Esophagus muscularis mucosa (tissue), 4 donors: ENCODE measurements around the gene KCTD16. TPM values are rescaled to one million over a fixed set of nuclear protein-coding genes. Genes with fewer than 3 reads are reported as not detected.

Experiments
- DNase-seq: peaks from one replicate; pipeline ENCODE4 v3.0.0-alpha.2; 2017; ENCODE audit errors: extremely low spot score
- H3K27ac ChIP-seq, 4 donors: fragments of 200-600 bp; sonication (generic); replicated peaks in 1 of 4; 1 replicate in 3 of 4; 2 replicates in 1 of 4; pipeline ENCODE4 v1.5.1; 2016 to 2019; ENCODE audit warnings: mild to moderate bottlenecking in 1 of 4
- H3K27me3 ChIP-seq, 4 donors: fragments of 200-600 bp; sonication (generic); one replicate each; pipeline versions ENCODE4 v1.5.1 to v1.6.0; 2016 to 2019
- H3K36me3 ChIP-seq, 4 donors: fragments of 200-600 bp; sonication (generic); one replicate each; pipeline ENCODE4 v1.5.1; 2016 to 2019
- H3K4me1 ChIP-seq, 4 donors: fragments of 200-600 bp; sonication (generic); one replicate each; pipeline ENCODE4 v1.5.1; 2016 to 2019
- H3K4me3 ChIP-seq, 4 donors: fragments of 200-600 bp; sonication (generic); 1 replicate in 2 of 4; 2 replicates in 2 of 4; pipeline ENCODE4 v1.5.1; 2016 to 2019; ENCODE audit warnings: mild to moderate bottlenecking in 4 of 4, moderate library complexity in 1 of 4
- H3K9me3 ChIP-seq, 4 donors: fragments of 200-600 bp; sonication (generic); 1 replicate in 3 of 4; 2 replicates in 1 of 4; pipeline ENCODE4 v1.5.1; 2016 to 2019
- CTCF ChIP-seq, 3 experiments: fragments of 200-600 bp in 2 of 3; fragments of 450-650 bp in 1 of 3; sonication (generic) in 2 of 3; IDR thresholded peaks; one replicate each; pipeline ENCODE4 v1.5.1; 2017 to 2019; ENCODE audit warnings: antibody characterized with exemption in 3 of 3, mild to moderate bottlenecking in 2 of 3, moderate library complexity in 1 of 3
- EP300 ChIP-seq: sonication (generic); formaldehyde crosslinking; IDR thresholded peaks from one replicate; pipeline ENCODE4 v1.6.1; 2017; ENCODE audit warnings: antibody characterized with exemption
- POLR2A ChIP-seq: fragments of 450-650 bp; IDR thresholded peaks from one replicate; pipeline ENCODE4 v1.6.1; 2017; ENCODE audit warnings: antibody characterized with exemption, moderate library complexity, mild to moderate bottlenecking, low read depth
- POLR2AphosphoS5 ChIP-seq, 2 donors: sonication (generic); formaldehyde crosslinking; IDR thresholded peaks; one replicate each; pipeline ENCODE4 v1.6.1; 2017; ENCODE audit warnings: antibody characterized with exemption in 2 of 2
- WGBS: methylation state at CpG from one replicate; pipeline ENCODE4 v1.1.5; 2018; 5-methylcytosine and 5-hydroxymethylcytosine counted together
- intact Hi-C: fragments of 100-400 bp; cut with DNase I; formaldehyde crosslinking; loops from one replicate; pipeline ENCODE4 v1.15.1; 2023
- total RNA-seq, 4 donors: library from RNA; depleted of rRNA; stranded (reverse); fragments of >200 nt; gene quantifications; one replicate each; pipeline versions ENCODE4 v1.1.0 to v1.2.1, GENCODE V29; 2016

The KCTD16 gene
- total RNA-seq, 4 donors from 2014 or later: under 0.01 to 0.11 (median under 0.01) TPM; not detected in 1

- Histone ChIP-seq H3K36me3 (no peaks in the 10 kb centered on the region), H3K4me1 (no peaks in the 10 kb centered on the region), H3K27me3 (no peaks in the 10 kb centered on the region), H3K4me3 (no peak overlapping the region), H3K9me3 (peaks cover 0 to 17% (median 7%) of the 10 kb centered on the region in 4 donors), H3K27ac (no peak overlapping the region)
- intact Hi-C loops: no loop called here
- DNase-seq: no peak
- no peak for TF ChIP-seq EP300
- TF ChIP-seq POLR2A: no peak
- TF ChIP-seq CTCF (IDR thresholded peaks at IDR 0.05): no peak
- no peak for TF ChIP-seq POLR2AphosphoS5 (IDR thresholded peaks at IDR 0.05)
These were observed 206.5 kb downstream of the KCTD16 start for GRCh38 chr5:144377207-144377606.

- no peak overlapping the region for H3K27ac ChIP-seq
- intact Hi-C loops: no loop called here
- 86% methylated on average over 5 of the region's 5 CpGs for WGBS
These were observed 208.0 kb downstream of the KCTD16 start for GRCh38 chr5:144378681-144379080.

GRCh38 chr5:144385597-144385996 lies 214.9 kb downstream of the KCTD16 start:
- peaks cover 0 to 12% (median 9%) of the 10 kb centered on the region in 4 donors for H3K9me3 ChIP-seq
- intact Hi-C loops: no loop called here
- H3K27ac ChIP-seq: no peak overlapping the region
- TF ChIP-seq EP300 (no peak), POLR2AphosphoS5 (IDR thresholded peaks at IDR 0.05) (no peak), POLR2A (no peak), CTCF (IDR thresholded peaks at IDR 0.05) (no peak)
- H3K36me3 ChIP-seq: no peaks in the 10 kb centered on the region
- no peak for DNase-seq
- no peaks in the 10 kb centered on the region for H3K27me3 ChIP-seq
- H3K4me1 ChIP-seq: no peaks in the 10 kb centered on the region
- WGBS: 55% methylated on average over 1 of the region's 1 CpG
- no peak overlapping the region for H3K4me3 ChIP-seq

More at GRCh38 chr5:144378681-144379080, 208.0 kb downstream of the KCTD16 start:
- Histone ChIP-seq H3K27me3 (no peaks in the 10 kb centered on the region), H3K4me3 (no peak overlapping the region), H3K9me3 (peaks cover 0 to 17% (median 9%) of the 10 kb centered on the region in 4 donors), H3K36me3 (no peaks in the 10 kb centered on the region), H3K4me1 (no peaks in the 10 kb centered on the region)
- DNase-seq: no peak
- TF ChIP-seq EP300 (no peak), POLR2A (no peak), CTCF (IDR thresholded peaks at IDR 0.05) (no peak), POLR2AphosphoS5 (IDR thresholded peaks at IDR 0.05) (no peak)

GRCh38 chr5:144386315-144386714 lies 215.6 kb downstream of the KCTD16 start:
- 77% methylated on average over 1 of the region's 1 CpG for WGBS
- DNase-seq: no peak
- no peaks in the 10 kb centered on the region for H3K27me3 ChIP-seq
- no peaks in the 10 kb centered on the region for H3K4me1 ChIP-seq
- peaks cover 0 to 5% (median 5%) of the 10 kb centered on the region in 4 donors for H3K9me3 ChIP-seq
- H3K36me3 ChIP-seq: no peaks in the 10 kb centered on the region
- no peak overlapping the region for H3K27ac ChIP-seq
- intact Hi-C loops: no loop called here
- TF ChIP-seq CTCF (IDR thresholded peaks at IDR 0.05) (no peak), EP300 (no peak), POLR2AphosphoS5 (IDR thresholded peaks at IDR 0.05) (no peak), POLR2A (no peak)
- no peak overlapping the region for H3K4me3 ChIP-seq

- H3K27ac ChIP-seq: no peak overlapping the region
- TF ChIP-seq POLR2A (no peak), CTCF (IDR thresholded peaks at IDR 0.05) (peak in 1 of 3 experiments; percentile 6)
- no peaks in the 10 kb centered on the region for H3K9me3 ChIP-seq
- no peaks in the 10 kb centered on the region for H3K27me3 ChIP-seq
- intact Hi-C loops: no loop called here
- DNase-seq: no peak
- 12% methylated on average over 1 of the region's 1 CpG for WGBS
- no peak overlapping the region for H3K4me3 ChIP-seq
- H3K36me3 ChIP-seq: no peaks in the 10 kb centered on the region
- H3K4me1 ChIP-seq: no peaks in the 10 kb centered on the region
These were observed 219.5 kb downstream of the KCTD16 start for GRCh38 chr5:144390133-144390532.
